ENCODE results near the gene SUMO3.

The SUMO3 gene

GRCh38 chr21:44847261-44848056, 29.6 kb upstream of the SUMO3 start:
- H3K4me3 ChIP-seq (ENCODE audit: low read depth, low read length), result no peak overlapping the region
- DNase-seq (ENCODE audit: low read depth), result no peak
- in situ Hi-C loops (cut with HindIII; ENCODE audit: low sequenced_read_pairs), result no loop called here
- TF ChIP-seq, protein P1, sequence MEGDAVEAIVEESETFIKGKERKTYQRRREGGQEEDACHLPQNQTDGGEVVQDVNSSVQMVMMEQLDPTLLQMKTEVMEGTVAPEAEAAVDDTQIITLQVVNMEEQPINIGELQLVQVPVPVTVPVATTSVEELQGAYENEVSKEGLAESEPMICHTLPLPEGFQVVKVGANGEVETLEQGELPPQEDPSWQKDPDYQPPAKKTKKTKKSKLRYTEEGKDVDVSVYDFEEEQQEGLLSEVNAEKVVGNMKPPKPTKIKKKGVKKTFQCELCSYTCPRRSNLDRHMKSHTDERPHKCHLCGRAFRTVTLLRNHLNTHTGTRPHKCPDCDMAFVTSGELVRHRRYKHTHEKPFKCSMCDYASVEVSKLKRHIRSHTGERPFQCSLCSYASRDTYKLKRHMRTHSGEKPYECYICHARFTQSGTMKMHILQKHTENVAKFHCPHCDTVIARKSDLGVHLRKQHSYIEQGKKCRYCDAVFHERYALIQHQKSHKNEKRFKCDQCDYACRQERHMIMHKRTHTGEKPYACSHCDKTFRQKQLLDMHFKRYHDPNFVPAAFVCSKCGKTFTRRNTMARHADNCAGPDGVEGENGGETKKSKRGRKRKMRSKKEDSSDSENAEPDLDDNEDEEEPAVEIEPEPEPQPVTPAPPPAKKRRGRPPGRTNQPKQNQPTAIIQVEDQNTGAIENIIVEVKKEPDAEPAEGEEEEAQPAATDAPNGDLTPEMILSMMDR (IDR thresholded peaks at IDR 0.05; ENCODE audit: low read depth, low read length, missing control alignments), result no peak

DNA sequence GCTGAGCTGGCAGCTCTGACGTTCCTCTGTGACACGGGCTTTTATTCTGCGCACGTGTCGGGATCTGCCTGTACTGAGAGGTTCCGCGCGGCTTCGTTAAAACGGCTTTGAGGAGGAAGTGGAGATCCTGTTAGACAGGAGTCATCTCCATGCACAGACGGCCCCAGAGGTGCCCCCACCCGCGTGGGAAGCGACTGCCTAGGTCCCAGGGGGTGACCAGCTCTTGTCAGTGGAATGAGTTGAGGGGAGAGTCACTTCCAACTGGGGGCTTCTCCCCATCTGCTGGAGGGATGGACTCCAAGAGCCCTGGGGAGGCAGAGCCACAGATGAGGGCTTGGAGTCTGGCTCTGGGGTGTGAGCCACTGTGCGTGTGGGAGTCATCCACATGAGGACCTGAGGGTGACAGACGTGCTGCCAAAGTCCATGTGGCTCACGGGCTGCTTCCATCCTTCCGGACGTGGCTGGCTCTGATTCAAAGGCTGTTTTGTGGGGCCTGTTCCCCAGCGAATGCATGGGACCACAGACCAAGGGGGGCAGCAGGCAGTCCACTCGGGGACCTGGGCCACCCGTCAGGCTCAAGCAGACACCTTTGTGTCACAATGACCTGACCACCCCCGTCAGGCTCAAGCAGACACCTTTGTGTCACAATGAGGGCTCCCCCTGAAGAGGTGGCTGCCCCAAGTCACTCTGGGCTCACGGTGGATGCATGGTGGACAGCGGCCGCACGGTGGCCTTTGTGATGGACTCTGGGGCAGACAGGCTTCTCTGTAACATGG, 28.8 kb upstream of the SUMO3 start:
- in situ Hi-C loops (cut with HindIII; ENCODE audit: low sequenced_read_pairs), result no loop called here

GRCh38 chr21:44846224-44846484, 28.3 kb upstream of the SUMO3 start:
- TF ChIP-seq, protein P1 (IDR thresholded peaks at IDR 0.05; ENCODE audit: low read depth, low read length, missing control alignments), result no peak
- in situ Hi-C loops (cut with HindIII; ENCODE audit: low sequenced_read_pairs), result no loop called here
- DNase-seq (ENCODE audit: low read depth), result no peak
- peak overlapping the region; percentile 24 for H3K4me3 ChIP-seq (ENCODE audit: low read depth, low read length)

More for the DNA sequence above, 28.8 kb upstream of the SUMO3 start:
- H3K4me3 ChIP-seq (ENCODE audit: low read depth, low read length), result no peak overlapping the region
- DNase-seq (ENCODE audit: low read depth), result no peak
- TF ChIP-seq, protein P1 (IDR thresholded peaks at IDR 0.05; ENCODE audit: low read depth, low read length, missing control alignments), result no peak

DNA sequence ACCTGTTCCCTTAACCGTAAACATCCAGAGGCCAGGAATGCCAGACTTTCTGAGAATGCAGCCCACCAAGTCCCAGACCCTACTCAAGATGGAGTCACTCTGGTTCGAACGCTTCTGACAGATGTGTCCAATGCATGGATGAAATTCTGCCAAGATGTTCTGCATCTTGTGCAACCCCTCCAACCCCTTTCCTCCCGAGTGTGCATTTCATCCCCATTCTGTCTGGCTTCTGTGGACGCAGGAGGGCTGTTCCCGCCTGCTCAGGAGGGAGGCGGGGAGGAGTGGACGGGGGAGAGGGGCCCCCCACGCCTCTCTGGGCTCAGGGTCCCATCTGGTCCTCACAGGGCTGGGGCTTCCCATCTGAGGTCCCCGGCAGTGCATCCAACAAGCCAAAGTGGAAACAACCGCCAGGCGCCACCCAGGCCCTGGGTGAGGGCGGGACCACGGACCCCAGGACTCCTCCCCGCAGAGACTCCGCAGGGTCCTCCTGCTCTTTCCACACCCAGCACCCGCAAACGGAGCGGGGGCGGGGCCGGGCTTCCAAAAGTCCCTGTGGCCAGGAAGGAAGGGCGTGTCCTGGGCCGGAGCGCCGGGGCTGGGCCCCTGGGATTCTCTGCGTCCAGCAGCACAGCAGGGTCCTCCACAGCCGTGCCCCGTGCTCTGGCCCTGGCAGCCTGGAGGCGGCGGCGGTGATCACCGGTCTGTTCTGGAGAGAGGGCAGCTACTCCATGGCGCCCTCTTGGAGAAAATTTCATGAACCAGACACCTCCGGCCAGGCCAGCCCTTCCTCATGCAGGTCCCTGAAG, 27.8 kb upstream of the SUMO3 start:
- peak overlapping the region; percentile 24 for H3K4me3 ChIP-seq (ENCODE audit: low read depth, low read length)
- DNase-seq (ENCODE audit: low read depth), result no peak
- in situ Hi-C loops (cut with HindIII; ENCODE audit: low sequenced_read_pairs), result no loop called here
- TF ChIP-seq, protein P1 (IDR thresholded peaks at IDR 0.05; ENCODE audit: low read depth, low read length, missing control alignments), result peak; percentile 23

- H3K4me3 ChIP-seq (ENCODE audit: low read depth, low read length), result no peak overlapping the region
- TF ChIP-seq, protein P1 (IDR thresholded peaks at IDR 0.05; ENCODE audit: low read depth, low read length, missing control alignments), result no peak
- in situ Hi-C loops (cut with HindIII; ENCODE audit: low sequenced_read_pairs), result no loop called here
- DNase-seq (ENCODE audit: low read depth), result no peak
These were observed 26.4 kb upstream of the SUMO3 start for GRCh38 chr21:44844256-44844655.

- TF ChIP-seq, protein P1 (IDR thresholded peaks at IDR 0.05; ENCODE audit: low read depth, low read length, missing control alignments), result no peak
- in situ Hi-C loops (cut with HindIII; ENCODE audit: low sequenced_read_pairs), result no loop called here
- H3K4me3 ChIP-seq (ENCODE audit: low read depth, low read length), result no peak overlapping the region
- no peak for DNase-seq (ENCODE audit: low read depth)
These were observed 25.0 kb upstream of the SUMO3 start for GRCh38 chr21:44842721-44843445.
